GM18498 (cell line): ENCODE results near the gene CHPF.
A peak's percentile ranks its signal among the peaks of the same experiment; 100 is the strongest.

Source experiments
- ATAC-seq: cut with Tn5 transposase; IDR thresholded peaks from one replicate; pipeline ENCODE4 v1.9.1; 2021; ENCODE audit warnings: mild to moderate bottlenecking, moderate library complexity; ENCODE audit not compliant: unreplicated experiment

Gene CHPF

GRCh38 chr2:219552382-219553167, 9.0 kb upstream of the CHPF start:
- ATAC-seq, result peak; percentile 89

- ATAC-seq, result no peak
Measured at GRCh38 chr2:219551441-219552381, 8.1 kb upstream of the CHPF start.

- ATAC-seq, result no peak
Measured at GRCh38 chr2:219549619-219550018, 6.0 kb upstream of the CHPF start.

- no peak for ATAC-seq
Measured at GRCh38 chr2:219548990-219549389, 5.4 kb upstream of the CHPF start.

- ATAC-seq, result no peak
Measured at GRCh38 chr2:219547621-219548020, 4.0 kb upstream of the CHPF start.

- ATAC-seq, result no peak
Measured at GRCh38 chr2:219545943-219546352, 2.3 kb upstream of the CHPF start.

GRCh38 chr2:219545295-219545942, 1.8 kb upstream of the CHPF start:
- ATAC-seq, result no peak

GRCh38 chr2:219544567-219544966, 958 bp upstream of the CHPF start:
- ATAC-seq, result no peak

GRCh38 chr2:219542931-219543595, 546 bp downstream of the CHPF start:
- ATAC-seq, result peak; percentile 42

GRCh38 chr2:219541611-219542180, 1.9 kb downstream of the CHPF start:
- ATAC-seq, result peak; percentile 44

GRCh38 chr2:219540784-219541504, 2.7 kb downstream of the CHPF start:
- ATAC-seq, result no peak

- no peak for ATAC-seq
Measured at GRCh38 chr2:219539926-219540678, 3.5 kb downstream of the CHPF start.

GRCh38 chr2:219538956-219539788, 4.4 kb downstream of the CHPF start:
- ATAC-seq, result no peak

GRCh38 chr2:219538504-219538951, 5.1 kb downstream of the CHPF start:
- no peak for ATAC-seq

- ATAC-seq, result no peak
Measured at GRCh38 chr2:219537657-219538488, 5.7 kb downstream of the CHPF start.

- no peak for ATAC-seq
Measured at GRCh38 chr2:219536967-219537366, 6.6 kb downstream of the CHPF start.

- no peak for ATAC-seq
Measured at GRCh38 chr2:219536425-219536824, 7.2 kb downstream of the CHPF start.
